NCI-H510A treated with DMSO at 0.1 percent for 48 hours (cell line): ENCODE measurements around the gene ADAMTSL2.
A peak's percentile ranks its signal among the peaks of the same experiment; 100 is the strongest.

Source experiments
- DNase-seq: peaks from one replicate; lab custom pipeline; 2025; lab: John Stamatoyannopoulos, UW

The ADAMTSL2 gene

DNA sequence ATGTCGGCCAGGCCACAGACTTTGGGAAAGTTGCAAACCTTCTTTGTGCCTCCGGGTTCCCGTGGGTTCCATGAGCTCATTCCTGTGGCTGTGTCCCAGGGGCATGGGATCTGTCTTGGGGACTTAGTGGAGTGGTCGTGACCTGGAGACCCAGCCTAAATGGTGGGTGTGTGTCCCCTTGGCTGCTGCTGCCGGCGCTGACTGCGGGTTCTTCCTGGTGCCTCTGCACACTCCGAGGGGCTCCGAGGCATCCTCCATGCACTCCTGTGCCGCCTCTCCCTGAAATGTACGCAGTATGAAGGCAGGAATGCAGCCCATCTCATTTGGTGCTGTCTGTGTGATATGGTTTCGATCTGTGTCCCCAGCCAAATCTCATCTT is 34.6 kb upstream of the ADAMTSL2 start:
- DNase-seq = no peak

DNA sequence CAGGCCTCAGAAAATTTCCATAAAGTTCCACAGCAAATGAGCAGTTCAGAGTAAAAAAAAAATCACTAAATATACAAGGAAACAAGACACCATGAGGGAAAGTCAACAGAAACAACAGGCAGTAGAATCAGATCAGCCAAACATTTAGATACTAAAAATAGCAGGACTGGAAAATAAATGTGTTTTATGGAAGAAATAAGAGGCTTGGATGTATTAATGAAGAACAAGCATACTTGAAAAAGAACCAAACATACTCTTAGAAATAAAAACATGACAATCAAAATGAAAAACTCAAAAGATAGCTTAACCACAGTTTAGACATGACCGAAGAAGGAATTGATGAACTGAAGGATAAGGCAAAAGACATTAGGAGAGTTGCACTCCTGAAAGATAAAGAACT is 32.4 kb upstream of the ADAMTSL2 start:
- no peak for DNase-seq

DNA sequence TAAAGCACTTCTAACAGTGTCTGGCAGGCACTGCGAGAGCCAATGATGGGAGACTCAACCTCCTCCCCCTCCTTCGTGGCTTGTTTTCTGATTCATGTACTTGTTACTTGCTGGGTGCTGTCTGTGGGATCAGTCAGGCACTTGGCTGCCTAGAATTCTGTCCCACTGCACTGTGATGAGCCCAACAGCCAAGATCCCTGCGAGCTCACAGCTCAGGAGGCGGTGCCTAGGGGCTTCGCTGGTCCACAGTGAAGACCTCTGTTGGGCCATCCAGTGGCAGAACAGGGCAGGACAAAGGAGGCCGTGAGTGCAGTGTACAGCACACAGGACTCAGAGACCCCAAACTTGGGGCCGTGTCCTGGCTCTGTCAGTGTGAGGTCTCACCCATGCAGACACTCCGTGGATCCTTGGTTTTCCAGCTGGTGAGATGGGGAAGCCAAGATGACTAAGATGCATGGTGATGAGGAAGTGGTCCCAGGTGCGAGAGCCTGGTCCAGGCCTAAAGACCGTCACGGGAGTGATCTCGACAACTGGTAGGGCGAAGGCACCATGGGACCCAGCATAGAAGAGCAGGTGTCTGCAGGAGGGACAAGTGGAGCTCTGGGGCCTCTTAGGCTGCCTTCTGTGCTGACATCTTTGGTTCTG is 29.2 kb upstream of the ADAMTSL2 start:
- DNase-seq = no peak

DNA sequence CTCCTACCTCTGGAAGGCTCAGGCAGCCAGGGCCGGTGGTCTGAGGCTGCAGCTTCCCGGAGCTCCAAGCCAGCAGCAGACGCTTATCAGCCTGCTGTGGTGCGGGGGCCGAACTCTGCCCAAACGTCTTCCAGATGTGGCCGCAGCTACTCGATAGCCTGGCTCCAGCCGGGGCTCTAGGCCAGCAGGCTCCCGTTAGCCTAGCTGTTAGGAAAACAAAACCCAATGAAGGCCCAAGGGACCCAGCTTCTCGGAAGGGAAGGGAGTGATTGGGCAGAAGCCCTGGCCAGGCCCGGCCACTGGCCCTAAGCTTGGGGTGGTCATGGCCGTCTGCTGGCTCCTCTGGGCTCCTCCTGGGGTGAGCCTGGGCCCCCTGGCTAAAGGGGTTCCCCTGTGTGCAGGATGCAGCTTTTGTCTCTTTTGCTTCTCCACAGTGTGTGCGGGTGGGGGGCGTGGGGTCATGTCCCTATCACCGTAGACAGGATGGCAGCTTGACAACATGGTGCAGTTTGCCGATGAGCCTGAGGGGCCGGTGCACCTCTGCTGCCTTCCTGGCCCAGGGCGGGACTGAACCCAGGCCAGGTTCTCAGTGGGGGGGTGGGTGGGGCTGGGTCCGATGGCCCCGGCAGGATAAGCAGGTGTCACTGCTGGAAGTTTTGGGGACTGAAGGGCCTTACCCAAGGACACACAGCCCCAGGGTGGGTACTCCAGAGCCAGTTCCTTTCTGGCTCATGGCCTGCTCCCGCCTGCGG is 28.4 kb upstream of the ADAMTSL2 start:
- no peak for DNase-seq

DNA sequence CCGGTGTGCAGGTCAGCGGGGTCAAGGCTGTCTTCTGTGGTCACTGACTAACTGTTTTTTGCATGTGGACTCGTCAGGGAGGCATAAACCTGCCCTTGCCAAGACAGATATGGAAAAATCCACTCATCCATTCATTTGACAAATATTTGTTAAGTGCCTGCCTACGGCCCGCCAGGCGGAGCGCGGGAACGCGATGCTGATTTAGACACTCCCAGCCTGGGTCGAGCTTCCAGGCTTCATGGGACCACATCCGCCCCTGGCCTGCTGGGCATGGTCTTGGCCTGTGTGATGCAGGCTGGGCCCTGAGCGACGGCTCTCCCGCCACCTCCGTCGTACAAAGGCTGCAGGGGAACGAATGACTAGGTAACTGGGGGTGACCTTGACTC is 27.9 kb upstream of the ADAMTSL2 start:
- peak; percentile 17 for DNase-seq

DNA sequence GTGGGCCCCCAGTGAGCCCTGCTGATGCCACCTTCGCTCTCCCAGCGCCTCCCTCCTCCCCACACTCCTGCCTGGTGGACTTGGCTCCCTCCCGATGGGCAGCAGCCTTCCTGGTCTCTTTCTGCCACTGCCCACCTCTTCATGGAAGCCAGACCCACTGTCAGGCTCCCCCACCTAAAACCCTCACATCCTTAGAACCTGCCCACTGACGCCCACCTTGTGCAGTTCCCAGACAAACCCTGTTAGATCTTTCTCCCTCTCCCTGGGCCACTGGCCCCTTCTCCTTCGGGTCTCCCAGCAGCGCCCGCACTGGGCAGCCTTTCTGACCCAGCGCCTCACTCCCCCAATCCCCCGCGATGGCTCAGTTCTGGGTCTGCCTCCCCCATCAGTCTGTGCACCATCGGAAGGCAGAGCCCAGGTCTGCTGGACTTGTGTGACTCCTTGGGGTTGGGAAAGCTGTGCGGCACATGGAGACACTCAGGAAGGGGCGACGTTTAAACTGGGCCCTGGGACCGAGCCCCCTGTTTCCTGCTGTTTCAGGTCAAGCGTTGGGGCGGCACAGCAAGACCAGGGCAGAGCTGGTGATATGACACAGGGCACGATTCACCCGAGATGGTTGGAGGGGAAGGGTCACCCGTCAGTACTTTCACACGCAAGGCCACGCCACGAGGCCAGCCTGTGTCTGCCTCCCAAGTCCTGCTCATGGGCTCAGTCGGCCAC is 27.1 kb upstream of the ADAMTSL2 start:
- no peak for DNase-seq

DNA sequence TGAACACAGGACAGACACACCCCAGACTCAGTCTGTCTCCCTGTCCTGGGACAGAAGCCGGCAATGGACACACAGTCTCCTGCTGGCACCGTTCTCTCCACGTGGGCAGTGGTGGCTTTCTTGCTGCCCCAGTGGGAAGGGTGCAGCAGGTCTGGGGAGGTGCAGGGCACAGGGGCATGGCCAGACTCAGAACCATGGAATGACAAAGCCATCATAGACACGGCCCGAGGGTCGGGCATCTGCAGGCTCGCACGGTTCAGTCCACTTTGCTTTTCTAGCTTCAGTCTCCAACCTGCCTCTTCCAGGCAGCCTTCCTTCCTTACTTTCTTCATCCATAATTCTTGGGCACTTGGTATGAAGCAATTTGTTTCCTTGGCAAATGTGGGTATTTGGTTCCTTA is 26.5 kb upstream of the ADAMTSL2 start:
- no peak for DNase-seq

DNA sequence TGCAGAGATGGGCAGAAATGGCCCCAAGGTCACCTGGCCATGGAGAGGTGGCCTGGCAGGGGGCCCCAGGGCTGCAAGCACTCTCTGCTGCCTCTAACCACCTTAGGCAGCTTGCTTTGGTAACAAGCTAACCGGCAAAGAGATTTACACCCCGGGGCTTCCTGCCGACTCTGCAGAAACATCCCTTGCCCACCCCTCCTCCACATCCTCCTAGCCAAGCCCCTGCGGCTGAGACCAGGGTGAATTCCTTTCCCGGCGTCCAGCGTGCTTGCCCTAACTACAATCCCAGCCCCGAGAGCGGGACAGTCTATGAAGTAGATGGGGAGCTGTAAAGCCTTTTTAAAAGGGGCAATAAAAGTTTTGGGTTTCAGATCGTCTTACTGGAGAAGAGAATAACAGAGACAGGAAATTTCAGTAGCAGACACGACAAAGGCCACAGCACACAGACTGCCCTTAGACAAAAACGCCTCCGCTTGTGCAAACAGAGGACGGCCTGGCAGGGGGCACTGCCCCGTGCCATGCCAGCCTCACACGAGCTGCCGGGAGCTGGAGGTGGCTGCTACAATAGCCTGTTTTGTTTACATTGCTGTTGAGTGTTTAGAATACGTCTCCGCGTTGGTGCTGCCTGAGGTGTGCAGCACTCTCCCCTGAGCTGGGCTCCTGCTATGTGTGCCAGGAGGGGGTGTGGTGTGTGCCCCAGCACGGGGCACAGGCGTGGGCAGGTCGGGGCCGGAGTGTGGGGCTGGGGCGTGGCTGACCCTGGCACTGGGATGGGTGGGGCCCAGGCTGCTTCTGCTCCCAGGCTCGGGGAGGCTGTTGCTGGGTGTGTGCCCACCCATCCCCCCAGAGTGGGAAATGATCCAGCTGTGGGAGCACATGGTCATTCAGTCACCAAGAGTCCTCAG is 25.1 kb upstream of the ADAMTSL2 start:
- peak; percentile 98 for DNase-seq

DNA sequence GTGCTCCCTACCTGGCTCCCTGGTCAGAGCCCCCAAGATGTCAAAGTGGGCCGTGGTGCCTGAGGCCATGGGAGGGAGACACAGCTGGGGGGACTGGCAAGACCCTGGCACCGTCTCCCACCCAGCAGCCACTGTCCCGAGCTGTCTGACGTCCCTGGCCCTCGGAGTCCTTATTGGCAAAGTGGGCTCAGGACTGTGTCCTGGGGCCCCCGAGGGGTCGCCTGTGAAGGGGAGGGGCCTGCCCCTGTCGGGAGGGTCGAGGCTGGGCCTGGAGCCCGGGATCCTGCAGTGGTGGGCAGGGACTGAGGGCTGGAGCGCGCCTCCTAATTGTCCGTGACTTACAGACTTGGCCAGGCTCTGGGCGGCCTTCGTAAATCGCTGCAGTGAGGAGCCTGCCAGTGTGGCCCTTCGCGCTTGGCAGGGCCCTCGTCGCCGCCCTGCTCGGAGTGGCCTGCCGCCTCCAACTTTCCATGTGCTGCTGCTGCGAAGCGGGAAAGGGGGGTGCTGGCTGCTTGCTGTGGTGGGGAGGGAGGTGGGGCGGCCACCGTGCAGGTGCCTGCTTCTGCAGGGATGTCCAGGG is 23.5 kb upstream of the ADAMTSL2 start:
- no peak for DNase-seq

DNA sequence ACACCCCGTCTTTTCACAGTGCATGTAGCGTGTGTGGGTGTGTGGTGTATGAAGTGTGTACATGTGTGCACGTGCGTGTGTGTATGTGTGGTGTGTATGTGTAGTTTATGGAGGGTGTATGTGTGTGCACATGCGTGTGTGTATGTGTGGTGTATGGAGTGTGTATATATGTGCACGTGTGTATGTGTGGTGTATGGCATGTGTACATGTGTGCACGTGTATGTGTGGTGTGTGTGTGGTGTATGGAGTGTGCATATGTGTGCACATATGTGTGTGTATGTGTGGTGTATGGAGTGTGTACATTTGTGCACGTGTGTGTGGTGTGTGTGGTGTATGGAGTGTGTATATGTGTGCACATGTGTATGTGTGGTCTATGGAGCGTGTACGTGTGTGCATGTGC is 22.9 kb upstream of the ADAMTSL2 start:
- DNase-seq = no peak

DNA sequence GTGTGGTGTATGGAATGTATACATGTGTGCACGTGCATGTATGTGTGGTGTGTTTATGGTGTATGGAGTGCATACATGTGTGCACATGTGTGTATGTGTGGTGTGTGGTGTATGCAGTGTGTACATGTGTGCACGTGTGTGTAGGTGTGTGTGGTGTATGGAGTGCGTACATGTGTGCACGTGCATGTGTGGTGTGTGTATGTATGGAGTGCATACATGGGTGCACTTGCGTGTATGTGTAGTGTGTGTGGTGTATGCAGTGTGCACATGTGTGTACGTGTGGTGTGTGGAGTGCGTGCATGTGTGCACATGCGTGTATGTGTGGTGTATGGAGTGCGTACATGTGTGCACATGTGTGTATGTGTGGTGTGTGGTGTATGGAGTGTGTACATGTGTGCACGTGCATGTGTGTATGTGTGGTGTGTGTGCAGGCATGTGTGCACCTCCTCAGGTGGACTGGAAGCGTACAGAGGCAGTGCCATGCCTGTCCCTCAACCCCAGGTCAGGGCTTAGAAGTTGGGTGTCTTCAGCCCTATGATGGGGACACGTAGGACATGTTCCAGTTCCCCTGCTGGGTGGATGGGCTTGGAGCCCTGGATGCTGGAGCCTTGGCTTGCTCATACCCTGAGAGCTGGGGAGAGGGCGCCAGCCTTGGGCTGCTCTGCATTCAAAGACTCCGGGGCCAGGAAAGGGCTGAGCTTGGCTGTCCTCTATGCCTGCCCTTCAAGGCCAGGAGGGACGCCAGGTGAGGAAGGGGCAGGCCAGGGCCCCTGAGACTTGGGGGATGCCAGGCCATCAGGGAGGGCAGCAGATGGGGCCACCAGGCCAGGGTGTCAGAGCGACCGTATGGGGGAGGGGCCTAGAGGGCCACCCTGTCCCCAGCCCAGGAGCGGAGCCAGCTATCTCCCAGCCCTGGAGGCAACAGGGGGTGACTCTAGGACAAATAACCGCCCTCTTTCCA is 22.0 kb upstream of the ADAMTSL2 start:
- DNase-seq = no peak

DNA sequence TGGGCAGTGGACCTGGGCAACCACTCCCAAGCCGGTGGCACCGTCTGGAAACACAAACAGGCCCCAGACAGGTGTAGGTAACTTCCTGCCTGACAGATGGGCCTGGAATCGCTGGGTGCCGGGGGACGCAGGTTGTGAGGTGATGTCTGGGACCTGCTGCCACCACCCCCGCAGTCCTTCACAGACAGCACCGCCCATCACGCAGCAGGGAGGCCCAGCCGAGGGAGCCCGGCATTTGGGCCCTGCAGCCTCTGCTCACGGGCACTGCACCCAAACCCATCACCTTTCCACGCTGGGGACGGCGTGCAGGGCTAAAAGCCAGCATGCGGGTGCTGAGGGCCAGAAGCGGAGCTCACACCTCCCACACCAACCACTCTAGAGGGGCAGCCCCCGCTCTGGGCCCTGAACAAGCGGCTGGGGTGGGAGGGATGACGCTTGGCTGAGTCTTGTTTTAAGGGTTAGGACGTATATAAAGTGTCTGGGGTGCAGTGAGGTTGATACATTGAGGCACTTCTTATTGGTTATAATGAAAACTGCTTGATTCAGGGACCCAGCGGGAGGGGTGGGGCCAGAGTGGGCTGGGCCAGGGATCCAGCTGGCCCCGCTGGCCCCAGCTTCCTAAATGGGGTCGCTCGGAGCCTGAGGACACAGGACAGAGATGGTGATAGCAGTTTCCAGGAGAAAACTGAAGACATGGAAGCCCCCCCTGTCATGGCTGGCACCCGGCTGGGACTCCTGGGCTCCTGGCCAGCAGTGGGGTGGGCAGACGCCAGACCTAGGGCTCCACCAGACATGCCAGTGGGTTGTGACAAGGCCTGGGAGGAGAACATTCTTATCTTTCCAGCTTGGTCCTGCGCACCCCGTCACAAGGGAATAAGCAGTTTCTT is 21.0 kb upstream of the ADAMTSL2 start:
- DNase-seq = peak; percentile 56

DNA sequence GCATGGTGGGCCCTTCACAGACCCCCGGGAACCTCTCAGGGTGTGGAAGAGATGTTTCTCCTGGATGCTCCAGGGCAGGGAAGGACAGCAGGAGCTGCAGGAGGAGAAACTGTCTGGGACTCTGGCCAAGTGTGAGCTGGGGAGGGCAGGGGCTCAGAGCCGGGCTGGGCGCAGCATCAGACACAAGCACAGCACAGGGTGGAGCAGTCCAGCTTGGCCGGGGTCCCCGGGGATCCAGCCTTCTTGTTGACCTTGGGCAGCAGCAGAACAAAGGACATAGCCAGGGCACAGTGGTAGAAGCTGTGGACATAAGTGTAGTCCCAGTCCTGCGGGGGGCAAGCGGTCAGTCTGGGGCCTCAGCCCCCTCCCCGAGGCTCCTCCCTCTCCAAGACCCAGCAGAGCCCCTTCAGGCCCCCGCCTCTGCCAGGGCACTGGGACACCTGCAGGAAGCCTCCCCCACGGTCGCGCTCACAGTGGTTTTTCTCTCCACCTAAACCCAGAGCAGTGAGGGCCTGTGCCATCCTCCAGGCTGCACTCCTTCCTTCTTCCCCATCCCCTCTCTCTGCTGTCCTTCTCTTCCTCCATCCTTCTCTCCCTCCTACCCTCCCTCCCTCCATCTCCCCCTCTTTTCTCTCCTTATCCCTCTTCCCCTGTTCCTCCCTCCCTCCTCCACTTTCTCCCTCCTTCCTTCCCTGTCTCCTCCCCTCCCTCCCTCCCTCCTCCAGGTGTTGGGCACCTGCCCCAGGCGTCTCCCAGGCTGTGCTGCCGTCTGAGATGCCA is 19.9 kb upstream of the ADAMTSL2 start:
- DNase-seq = peak; percentile 18

DNA sequence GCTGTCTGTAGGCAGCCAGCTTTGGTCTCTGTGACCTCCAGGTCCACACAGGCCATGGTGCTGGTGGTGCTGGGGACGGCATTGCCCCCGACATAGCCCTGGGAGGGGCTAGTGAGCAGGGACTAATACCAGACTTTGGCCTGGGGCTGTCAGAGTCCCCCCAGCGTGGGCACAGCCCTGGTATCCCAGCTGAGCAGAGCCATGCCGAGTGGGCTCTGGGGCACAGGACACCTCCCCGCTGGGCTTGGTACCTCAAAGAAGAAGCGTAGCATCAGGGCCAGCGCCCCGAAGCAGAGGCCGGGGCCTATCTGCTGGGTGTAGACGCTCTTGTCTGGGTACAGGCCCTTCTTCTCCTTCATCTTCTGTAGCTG is 19.3 kb upstream of the ADAMTSL2 start:
- DNase-seq = no peak

DNA sequence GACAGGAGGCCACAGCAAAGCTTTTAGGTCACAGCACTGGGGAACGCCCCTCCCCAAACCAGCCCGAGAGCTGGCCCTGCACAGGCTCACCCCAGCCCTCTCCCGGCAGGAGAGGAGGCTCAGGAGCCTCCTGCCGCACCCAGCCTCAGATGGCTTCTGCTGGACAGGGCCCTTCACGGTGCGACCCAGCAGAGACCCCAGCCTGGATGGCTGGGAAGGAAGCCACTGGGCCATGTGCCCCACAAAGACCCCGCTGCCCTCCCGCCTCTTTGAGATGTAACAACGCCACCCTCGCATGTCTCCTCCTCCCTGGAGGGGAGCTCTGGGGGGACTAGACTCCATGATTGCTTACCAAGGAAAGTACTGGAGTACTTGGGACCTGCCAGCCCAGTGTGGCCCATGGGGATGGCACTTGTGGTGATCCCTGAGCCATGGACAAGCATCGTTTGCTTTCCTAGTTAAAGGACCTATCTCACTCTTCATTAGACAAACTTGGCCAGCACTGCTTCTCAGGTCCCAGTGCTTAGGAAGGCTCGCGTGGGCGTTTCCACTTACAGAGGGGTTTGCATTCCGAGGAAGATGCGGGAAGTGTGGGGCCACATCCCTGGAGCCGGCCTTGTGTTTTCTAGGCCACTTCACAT is 18.8 kb upstream of the ADAMTSL2 start:
- no peak for DNase-seq

DNA sequence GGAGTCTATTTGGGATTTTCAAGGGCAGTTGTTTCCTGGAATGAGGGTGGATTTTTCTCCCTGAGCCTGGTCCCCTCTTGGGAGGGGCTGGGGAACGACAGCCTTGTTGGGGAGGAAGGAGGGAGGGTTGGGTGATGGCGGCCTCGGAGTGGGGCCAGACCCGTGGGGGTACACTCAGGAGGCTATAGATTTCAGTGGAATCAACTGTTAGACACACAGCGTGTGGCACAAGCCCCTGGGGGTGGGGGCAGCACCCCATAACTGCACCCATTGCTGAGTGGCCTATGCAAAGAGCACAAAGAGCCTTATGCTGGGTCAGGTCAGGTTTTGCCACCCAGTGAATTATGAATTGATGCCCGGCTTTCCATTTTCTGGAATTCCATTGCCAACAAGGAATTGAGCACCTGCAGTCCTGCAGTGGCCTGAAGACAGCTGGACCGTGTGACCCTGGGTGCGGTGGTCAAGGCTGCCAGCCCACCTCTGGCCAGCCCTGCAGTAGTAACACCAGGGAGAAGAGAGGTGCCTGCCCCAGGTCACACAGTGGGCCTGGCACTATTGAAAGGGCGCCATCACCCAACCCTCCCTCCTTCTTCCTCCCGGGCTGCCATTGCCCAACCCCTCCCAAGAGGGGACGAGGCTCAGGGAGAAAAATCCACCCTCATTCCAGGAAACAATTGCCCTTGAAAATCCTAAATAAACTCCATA is 18.1 kb upstream of the ADAMTSL2 start:
- no peak for DNase-seq

DNA sequence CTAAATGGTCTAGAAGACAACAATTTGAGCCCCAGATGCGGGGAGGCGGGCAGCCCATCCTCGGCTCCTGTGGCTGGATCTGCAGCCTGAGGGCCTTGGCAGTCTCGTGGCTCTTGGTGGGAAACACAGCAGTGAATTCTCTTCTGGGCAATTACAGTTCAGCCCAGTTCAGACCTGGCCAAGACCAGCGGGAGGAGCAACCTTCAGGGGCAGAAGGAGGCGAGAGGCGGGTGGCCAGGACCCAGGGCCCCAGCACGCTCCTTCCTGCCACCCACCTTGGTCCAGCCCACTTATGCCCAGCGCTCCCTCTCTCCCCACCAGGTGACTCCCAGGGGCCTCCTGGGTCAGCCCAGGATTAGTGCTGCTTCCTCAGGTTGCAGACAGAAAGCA is 17.5 kb upstream of the ADAMTSL2 start:
- no peak for DNase-seq

DNA sequence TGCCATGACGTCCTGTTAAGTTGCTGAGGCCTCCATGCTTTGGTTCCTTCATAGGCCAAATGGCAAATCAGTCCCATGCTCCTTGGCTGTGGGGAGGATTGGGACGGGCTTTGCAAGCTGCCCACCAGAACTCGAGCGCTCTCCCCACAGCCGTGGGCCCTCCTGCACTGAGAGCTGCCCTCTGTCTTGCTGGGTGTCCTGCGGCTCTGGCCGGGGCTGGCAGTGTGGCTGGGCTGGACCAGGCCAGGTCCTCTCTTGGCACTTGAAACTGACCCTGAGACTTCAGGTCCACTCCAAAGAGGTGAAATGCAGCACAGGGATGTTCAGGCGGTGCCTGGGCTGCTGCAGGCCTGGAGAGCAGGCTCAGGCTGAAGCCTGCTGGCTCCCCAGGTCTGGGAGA is 16.8 kb upstream of the ADAMTSL2 start:
- DNase-seq = no peak
